ENCODE measurements around the gene CACNG4. TPM values are rescaled to one million over a fixed set of nuclear protein-coding genes. Genes with fewer than 3 reads are reported as not detected.

Gene CACNG4
- total and polyA plus RNA-seq, 2 donors from 2014 or later = 0.26 to 0.31 TPM

DNA sequence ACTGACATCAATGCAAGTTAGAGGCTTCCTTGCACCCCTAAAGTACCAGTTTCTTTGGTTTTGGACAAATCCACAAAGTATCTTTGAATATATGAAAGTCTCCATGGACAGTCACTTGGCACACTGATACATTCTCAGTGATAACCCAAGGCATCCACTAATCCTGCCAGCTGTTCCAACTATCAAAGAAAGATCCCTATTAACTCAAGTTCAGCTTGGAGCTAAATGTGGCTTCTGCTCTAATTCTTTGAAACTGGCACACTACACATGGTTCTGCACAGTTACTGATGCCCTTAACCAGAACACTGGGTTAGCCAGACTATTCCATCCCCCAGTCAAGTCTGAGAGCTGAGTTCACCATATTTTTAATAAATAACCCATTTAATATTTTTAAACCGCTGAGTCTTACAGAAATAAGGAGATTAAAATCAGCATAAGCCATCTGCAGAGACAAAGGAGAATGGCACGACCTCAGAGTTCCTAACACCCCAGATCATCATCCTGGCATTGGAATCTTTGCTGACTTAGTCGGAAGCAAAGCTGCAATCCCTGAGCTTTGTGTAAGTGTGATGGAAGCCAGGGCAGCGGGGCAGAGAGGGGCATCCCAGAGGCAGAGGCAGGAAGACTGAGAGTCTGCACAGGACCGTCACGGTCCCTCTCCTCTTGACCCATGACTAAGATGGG, 86.1 kb downstream of the CACNG4 start:
- peak in 1 of 5 donors; percentile 32 for DNase-seq
- intact Hi-C loops (cut with DNase I) = no loop called here
- no peak for FAIRE-seq

GRCh38 chr17:67051155-67051538, 86.6 kb downstream of the CACNG4 start:
- Histone ChIP-seq H3K27me3 (ENCODE audit: control insufficient read depth, insufficient read depth, low read length) (no peaks in the 10 kb centered on the region), H3K9ac (ENCODE audit: low read length in 3 of 3) (no peak overlapping the region), H3K36me3 (ENCODE audit: control insufficient read depth in 2 of 3, insufficient read depth in 3 of 3, low read length in 3 of 3) (no peaks in the 10 kb centered on the region), H3K4me3 (ENCODE audit: low read length in 3 of 3) (no peak overlapping the region), H3K9me3 (ENCODE audit: control insufficient read depth in 2 of 3, insufficient read depth in 1 of 3, low read length in 3 of 3) (peaks cover 0 to 17% (median 3%) of the 10 kb centered on the region in 3 donors), H3K27ac (ENCODE audit: low read depth in 2 of 2, low read length in 2 of 2) (no peak overlapping the region), H3K4me1 (ENCODE audit: control insufficient read depth in 2 of 3, insufficient read depth in 2 of 3, low read depth in 1 of 3, low read length in 3 of 3) (no peaks in the 10 kb centered on the region)
- FAIRE-seq (no peak), DNase-seq (no peak)
- TF ChIP-seq, protein P1, sequence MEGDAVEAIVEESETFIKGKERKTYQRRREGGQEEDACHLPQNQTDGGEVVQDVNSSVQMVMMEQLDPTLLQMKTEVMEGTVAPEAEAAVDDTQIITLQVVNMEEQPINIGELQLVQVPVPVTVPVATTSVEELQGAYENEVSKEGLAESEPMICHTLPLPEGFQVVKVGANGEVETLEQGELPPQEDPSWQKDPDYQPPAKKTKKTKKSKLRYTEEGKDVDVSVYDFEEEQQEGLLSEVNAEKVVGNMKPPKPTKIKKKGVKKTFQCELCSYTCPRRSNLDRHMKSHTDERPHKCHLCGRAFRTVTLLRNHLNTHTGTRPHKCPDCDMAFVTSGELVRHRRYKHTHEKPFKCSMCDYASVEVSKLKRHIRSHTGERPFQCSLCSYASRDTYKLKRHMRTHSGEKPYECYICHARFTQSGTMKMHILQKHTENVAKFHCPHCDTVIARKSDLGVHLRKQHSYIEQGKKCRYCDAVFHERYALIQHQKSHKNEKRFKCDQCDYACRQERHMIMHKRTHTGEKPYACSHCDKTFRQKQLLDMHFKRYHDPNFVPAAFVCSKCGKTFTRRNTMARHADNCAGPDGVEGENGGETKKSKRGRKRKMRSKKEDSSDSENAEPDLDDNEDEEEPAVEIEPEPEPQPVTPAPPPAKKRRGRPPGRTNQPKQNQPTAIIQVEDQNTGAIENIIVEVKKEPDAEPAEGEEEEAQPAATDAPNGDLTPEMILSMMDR (IDR thresholded peaks at IDR 0.05; ENCODE audit: borderline replicate concordance, extremely low read depth, insufficient read depth) = no peak
- intact Hi-C loops (cut with DNase I) = no loop called here

More for the DNA sequence above, 86.1 kb downstream of the CACNG4 start:
- Histone ChIP-seq H3K4me3 (ENCODE audit: low read length in 3 of 3) (no peak overlapping the region), H3K27ac (ENCODE audit: low read depth in 2 of 2, low read length in 2 of 2) (no peak overlapping the region), H3K9me3 (ENCODE audit: control insufficient read depth in 2 of 3, insufficient read depth in 1 of 3, low read length in 3 of 3) (peaks cover 0 to 17% (median 3%) of the 10 kb centered on the region in 3 donors), H3K9ac (ENCODE audit: low read length in 3 of 3) (no peak overlapping the region), H3K27me3 (ENCODE audit: control insufficient read depth, insufficient read depth, low read length) (no peaks in the 10 kb centered on the region), H3K36me3 (ENCODE audit: control insufficient read depth in 2 of 3, insufficient read depth in 3 of 3, low read length in 3 of 3) (no peaks in the 10 kb centered on the region), H3K4me1 (ENCODE audit: control insufficient read depth in 2 of 3, insufficient read depth in 2 of 3, low read depth in 1 of 3, low read length in 3 of 3) (no peaks in the 10 kb centered on the region)
- TF ChIP-seq, protein P1 (IDR thresholded peaks at IDR 0.05; ENCODE audit: borderline replicate concordance, extremely low read depth, insufficient read depth) = no peak

- Histone ChIP-seq H3K27me3 (ENCODE audit: control insufficient read depth, insufficient read depth, low read length) (no peaks in the 10 kb centered on the region), H3K4me3 (ENCODE audit: low read length in 3 of 3) (no peak overlapping the region), H3K27ac (ENCODE audit: low read depth in 2 of 2, low read length in 2 of 2) (no peak overlapping the region), H3K4me1 (ENCODE audit: control insufficient read depth in 2 of 3, insufficient read depth in 2 of 3, low read depth in 1 of 3, low read length in 3 of 3) (no peaks in the 10 kb centered on the region), H3K9ac (ENCODE audit: low read length in 3 of 3) (no peak overlapping the region), H3K36me3 (ENCODE audit: control insufficient read depth in 2 of 3, insufficient read depth in 3 of 3, low read length in 3 of 3) (no peaks in the 10 kb centered on the region), H3K9me3 (ENCODE audit: control insufficient read depth in 2 of 3, insufficient read depth in 1 of 3, low read length in 3 of 3) (peaks cover 0 to 17% (median 3%) of the 10 kb centered on the region in 3 donors)
- intact Hi-C loops (cut with DNase I) = no loop called here
- TF ChIP-seq, protein P1 (IDR thresholded peaks at IDR 0.05; ENCODE audit: borderline replicate concordance, extremely low read depth, insufficient read depth) = no peak
- FAIRE-seq (no peak), DNase-seq (no peak)
These were observed 87.3 kb downstream of the CACNG4 start for GRCh38 chr17:67051837-67052236.
